HG03135 (cell line): ENCODE measurements around the gene CKLF.
"Not testable (repeated sequence)": the region's sequence is repeated elsewhere in the genome, so short reads cannot be mapped to it uniquely, and the experiment has no call there.

Experiments used
- ATAC-seq: cut with Tn5 transposase; IDR thresholded peaks from one replicate; pipeline ENCODE4 v1.9.1; 2021; ENCODE audit warnings: mild to moderate bottlenecking, moderate library complexity; ENCODE audit not compliant: unreplicated experiment

CKLF gene

DNA sequence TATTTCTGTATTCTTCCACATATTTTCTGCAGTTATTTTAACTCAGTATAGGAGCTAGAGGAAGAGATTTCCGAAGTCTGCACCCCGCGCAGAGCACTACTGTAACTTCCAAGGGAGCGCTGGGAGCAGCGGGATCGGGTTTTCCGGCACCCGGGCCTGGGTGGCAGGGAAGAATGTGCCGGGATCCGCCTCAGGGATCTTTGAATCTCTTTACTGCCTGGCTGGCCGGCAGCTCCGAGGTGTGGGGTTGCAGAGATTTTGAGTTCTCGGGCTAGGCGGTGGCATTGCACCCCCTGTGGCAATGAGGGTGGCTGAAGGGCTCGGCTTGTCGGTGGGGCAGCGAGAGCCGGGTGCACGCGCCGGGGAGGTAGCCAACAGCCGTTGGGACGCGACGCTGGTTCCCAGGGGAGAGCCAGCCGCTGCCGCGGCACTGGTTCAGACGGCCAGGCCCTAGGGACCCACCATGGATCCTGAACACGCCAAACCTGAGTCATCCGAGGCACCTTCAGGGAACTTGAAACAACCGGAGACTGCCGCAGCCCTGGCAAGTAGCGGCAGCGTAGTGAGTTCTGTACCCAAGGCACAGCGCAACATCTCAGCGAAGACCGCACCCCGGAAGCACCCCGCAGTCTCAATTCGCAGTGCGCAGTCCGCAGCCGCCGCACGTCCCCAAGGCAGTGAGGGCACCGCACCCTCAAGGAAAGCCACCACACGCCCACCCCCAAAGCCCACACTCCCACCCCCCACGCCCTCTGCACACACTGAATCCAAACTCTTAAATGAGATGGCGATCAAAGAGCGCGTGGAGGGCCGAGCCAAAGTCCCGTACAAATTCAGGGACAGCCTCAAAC lies 13.9 kb downstream of the CKLF start, which contains the start of gene CMTM1:
TSS of gene CMTM1 (plus strand) at position 389 of the 851 bp plus-strand sequence. CDS start at position 464, 75 bp downstream.
- ATAC-seq, result no peak

DNA sequence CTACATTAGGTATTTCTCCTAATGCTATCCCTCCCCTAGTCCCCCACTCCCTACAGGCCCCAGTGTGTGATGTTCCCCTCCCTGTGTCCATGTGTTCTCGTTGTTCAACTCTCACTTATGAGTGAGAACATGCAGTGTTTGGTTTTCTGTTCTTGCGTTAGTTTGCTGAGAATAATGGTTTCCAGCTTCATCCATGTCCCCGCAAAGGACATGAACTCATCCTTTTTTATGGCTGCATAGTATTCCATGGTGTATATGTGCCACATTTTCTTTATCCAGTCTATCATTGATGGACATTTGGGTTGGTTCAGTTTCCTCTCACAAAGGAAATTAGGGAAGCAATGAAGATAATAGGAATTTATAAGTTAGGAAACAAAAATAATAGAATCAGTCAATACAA lies 14.9 kb downstream of the CKLF start:
- not testable (repeated sequence) for ATAC-seq

DNA sequence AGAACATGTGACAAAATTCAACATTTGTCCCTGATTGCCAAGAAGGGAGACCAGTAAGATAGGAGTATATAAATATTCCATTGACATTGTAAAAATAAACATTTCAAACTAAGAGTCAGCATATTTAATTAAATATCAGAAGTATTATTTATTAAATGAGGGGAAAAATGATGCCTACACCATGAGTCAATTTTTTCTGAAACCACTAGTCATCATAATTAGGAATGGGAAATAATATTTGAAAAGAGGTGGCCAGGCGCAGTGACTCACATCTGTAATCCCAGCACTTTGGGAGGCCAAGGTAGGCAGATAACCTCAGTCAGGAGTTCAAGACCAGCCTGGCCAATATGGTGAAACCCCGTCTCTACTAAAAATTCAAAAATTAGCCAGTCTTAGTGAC lies 16.0 kb downstream of the CKLF start:
- no peak for ATAC-seq

- no peak for ATAC-seq
Measured at GRCh38 chr16:66569131-66569530, 16.8 kb downstream of the CKLF start.

GRCh38 chr16:66569827-66570405 lies 17.5 kb downstream of the CKLF start:
- ATAC-seq, result no peak

DNA sequence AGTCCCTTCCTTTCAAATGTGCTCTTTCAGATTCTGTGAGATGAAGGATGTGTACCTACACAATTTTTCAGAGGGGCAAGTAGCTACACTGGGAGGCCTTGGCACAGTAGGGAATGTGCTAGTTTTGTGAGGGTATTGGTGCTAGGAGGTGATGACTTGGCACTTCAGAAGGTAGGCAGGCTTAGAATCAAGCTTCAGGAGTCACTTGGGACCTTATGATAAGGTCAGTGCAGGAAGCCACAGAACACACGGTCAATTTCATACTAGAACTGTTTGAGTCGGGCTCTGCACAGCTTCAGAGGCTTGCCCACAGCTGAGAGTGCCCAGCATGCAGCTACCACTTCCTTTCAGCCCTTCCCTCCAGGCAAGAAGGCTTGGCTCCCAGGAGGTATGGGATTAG lies 20.0 kb downstream of the CKLF start:
- no peak for ATAC-seq

- ATAC-seq, result no peak
Measured at GRCh38 chr16:66574081-66574480, 21.7 kb downstream of the CKLF start.

- ATAC-seq, result no peak
Measured at GRCh38 chr16:66574531-66574930, 22.2 kb downstream of the CKLF start.

DNA sequence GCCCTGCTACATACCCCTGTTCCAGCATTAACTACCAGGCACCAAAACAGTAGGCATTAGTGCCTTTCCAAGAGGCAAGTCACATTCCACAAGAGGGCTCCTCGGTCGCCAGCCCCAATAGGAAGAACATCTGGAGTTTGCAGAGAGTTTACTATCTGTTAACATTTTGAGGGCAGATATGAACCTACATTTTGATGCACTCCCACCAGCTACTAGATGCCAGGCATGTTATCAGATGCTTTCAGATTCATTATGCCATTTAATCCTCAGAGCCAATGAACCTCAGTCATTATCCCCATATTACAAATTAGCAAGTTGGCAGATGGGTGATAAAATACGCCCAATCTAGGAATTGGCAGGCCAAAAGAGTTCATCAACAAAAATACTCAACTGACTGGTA lies 22.7 kb downstream of the CKLF start:
- no peak for ATAC-seq

- ATAC-seq, result no peak
Measured at GRCh38 chr16:66576296-66576695, 23.9 kb downstream of the CKLF start.

GRCh38 chr16:66578651-66579531 lies 26.5 kb downstream of the CKLF start, which contains the start of gene CMTM2:
TSS of gene CMTM2 (plus strand) at chr16:66579463. CDS start at chr16:66579608, 145 bp downstream.
- no peak for ATAC-seq

GRCh38 chr16:66580605-66581209 lies 28.3 kb downstream of the CKLF start:
- no peak for ATAC-seq

DNA sequence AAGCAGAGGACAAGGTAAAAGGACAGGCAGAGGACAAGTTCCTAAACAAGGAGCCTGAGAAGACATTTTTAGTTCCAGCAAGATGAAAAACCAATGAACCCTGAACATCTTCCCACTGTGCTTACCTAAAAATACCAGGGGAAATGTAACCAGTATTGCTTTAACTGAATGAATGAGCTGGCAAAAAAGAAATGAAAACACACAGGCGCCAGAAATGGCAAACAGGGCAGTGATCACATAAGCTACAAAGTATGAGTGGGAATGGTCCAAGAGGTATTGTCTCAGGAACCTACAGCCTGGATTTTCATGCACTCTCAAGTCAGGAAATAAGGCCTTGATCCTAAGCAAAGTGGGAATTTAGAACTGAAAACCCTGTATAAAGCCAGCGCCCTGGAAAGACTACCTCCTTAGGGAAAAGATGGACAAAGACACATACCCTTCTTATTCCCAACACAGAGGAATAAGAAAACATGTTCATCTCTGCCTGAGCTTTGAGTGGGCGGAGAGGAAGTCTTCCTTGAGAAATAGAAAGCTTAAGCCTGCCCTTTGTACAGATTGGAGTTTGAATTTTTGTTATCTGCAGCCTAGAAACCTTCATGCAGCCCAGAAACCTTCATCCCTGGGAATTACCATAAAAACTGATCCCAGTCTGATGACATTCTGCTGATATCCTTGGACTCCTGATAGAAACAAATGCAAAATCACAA lies 29.0 kb downstream of the CKLF start:
- no peak for ATAC-seq

DNA sequence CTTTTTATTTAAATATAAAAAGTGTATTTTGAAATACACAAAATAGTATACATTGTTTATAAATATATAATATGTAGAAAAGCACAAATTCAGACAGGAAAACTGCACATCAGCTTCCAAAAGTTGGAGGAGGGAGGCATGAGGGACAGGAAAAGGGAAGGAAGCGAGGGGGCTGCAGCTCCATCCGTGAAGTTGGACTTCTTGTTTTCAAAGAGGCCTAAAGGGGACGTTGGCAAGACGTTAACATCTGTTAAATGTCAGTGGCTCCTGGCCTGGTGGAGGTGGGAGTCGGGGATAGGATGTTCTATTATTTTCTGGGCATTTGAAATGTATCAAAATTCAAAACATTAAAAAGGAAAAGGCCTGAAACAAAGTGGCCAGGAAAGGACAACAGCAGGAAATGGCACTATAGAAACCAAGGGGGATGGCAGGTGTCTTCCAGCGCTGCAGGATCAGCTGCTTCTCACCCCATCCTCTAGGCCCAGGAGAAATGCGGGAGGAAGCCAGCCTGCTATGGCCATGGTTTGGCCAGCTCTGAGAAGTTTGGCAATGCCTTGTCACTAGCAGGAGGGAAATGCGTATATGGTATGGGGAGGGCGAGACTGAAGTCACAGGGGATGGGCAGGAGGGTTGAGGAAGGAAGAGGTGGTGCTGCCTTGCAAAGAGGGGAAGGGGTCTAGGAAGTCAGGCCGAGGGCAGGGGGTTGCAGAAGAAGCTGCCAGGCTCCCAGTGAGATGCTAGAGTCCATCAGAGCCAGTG lies 33.3 kb downstream of the CKLF start:
- ATAC-seq, result no peak

- no peak for ATAC-seq
Measured at GRCh38 chr16:66587881-66588600, 35.7 kb downstream of the CKLF start.

DNA sequence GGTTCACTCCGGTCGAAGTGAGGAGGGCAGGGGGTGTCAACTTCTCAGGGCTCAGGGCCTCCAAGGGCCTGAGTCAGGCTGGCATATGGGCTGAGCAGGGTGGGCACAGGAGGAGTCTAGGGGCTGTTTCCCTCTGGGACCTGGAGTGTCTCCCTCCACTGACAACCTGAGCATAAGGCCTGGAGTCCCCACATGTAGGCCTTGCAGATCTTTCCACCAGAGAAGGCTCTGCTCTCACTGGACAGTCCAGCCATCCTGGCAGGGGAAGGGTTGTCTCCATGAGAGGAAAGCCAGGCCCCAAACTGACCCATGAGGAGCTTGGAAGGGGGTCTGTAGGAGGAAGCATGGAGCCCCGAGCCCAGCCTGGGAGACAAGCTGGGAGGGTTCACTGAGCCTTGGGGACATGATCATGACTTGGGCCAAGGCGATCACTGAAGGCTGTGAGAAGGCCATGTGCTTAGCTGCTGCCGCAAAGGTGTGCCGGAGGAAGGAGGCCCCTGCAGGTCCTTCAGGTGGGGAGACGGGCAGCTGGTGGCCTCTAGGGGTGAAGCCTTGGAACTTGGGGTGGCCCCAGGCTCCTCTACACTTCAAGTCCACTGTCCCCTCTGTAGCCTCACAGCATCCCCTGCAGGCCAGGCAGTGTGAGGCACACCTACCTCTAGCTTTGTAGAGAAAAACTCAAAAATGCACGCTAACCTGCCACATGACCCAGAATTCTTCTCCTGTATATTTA lies 36.8 kb downstream of the CKLF start:
- ATAC-seq, result peak; percentile 52

GRCh38 chr16:66590322-66590721 lies 37.9 kb downstream of the CKLF start:
- no peak for ATAC-seq

DNA sequence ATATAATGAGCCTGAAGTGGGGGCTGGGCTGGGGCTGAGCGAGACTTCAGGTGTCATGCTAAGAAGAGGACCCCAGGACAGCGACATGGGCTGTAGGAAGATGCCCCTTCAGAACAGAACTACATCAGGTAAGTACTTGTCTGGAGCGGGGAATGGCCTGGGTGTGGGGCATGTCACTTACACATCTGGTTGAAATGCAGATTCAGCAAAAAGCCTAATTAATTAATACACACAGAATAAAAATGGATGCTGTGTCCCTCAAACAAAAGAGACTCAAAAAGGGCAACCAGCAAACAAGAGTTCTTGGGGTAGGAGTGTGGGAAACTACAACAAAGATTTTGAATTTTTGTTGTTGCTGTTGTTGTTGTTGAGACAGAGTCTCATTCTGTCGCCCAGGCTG lies 38.6 kb downstream of the CKLF start:
- ATAC-seq, result no peak
